Activated CD4-positive, alpha-beta T cell treated with anti-CD3 and anti-CD28 coated beads, Interleukin-2, amount 50 U/mL, for 16 hours (primary cell): Measurements from ENCODE around the gene ZNF664.

Experiments used
- DNase-seq: peaks from one replicate; pipeline ENCODE4 v3.0.0-alpha.2; 2020

ZNF664 gene

GRCh38 chr12:123991372-123991951 is 18.4 kb downstream of the ZNF664 start:
- DNase-seq: no peak

DNA sequence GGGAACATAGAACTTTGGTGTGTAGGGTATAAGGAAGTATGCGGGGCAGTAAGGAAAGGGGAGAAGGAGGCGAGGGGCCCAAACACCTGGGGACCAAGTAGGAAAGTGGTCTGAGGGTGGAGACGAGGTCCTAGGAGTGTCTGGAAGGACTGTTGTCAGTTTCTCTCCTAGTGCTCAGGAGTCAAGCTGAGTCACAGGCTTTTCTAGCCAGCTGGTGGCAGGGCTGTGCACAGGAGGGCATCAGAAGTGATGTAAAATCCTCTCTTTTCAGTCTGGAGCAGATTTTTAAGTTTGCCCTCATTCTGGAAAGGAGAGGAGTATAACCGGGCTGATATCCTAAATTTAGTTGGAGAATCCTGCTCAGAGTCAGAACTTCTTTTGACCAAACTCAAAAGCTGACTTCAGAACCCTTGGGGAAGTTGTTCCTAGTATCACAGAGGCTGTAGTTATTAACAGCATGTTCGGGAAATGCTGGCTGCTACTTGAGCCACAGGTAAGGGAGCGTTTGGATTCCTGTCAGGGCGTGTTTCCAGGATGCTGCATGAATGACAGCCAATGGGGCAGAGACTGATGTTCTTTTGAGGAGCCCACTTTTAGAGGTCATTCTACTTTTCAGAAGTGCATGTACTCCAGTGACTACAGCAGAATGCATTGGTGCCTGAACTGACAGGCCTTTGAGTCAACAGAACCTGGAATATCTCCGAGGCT is 19.3 kb downstream of the ZNF664 start:
- DNase-seq: no peak

DNA sequence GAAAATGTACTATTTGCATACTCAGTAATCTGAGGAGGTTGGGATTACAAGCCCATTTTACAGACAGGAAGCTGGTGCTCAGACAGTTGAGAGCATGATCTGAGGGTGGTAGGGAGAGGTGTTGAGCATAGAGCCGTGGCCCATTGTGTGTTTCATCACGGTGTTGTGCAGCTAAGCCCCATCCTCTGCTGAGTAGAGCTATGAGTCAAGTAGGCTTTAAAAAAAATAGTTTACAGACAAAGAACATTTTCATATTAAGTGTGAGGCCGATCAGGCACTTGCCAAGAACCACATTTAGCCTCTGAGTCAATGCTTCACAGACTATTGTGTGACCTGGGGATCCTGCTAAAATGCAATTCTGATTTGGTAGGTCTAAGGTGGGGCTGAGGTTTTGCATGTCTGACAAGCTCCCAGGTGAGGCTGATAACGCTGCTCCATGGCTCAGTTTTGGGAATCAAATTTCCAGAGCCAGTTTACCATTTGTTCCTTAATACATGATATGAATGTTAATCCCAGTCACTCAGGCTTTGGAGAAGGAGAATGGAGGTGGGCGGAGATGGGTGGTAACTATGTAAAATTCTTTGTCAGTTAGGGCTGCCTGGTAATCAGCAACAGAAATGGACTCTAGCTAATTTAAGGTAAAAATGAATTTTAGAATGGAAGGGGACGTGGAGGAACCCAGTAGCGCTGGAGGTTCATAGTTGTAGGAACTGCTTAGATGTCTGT is 22.2 kb downstream of the ZNF664 start:
- DNase-seq: peak; percentile 41

DNA sequence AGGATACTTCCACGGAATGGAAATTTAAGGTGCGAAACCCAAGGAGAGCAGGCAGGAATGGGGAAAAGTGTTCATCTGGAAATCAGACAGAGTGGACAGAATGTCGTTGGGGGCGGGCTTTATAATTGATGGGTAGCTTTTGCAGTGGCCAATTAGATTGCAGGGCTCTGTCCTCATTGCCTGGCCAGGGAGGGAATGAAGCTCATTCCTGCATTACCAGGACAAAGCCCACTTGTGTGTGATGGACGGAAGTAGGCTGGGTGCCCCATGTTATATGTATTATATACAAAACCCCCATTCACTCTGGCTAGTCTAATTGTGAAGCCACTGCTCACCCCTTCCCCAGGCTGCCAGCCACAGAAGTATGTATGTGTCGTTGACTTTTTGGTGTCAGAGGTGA is 23.6 kb downstream of the ZNF664 start:
- DNase-seq: no peak

GRCh38 chr12:123997033-123997822 is 24.2 kb downstream of the ZNF664 start:
- no peak for DNase-seq

GRCh38 chr12:123997908-123998307 is 24.9 kb downstream of the ZNF664 start:
- DNase-seq: no peak

GRCh38 chr12:123998344-123998990 is 25.5 kb downstream of the ZNF664 start:
- no peak for DNase-seq

DNA sequence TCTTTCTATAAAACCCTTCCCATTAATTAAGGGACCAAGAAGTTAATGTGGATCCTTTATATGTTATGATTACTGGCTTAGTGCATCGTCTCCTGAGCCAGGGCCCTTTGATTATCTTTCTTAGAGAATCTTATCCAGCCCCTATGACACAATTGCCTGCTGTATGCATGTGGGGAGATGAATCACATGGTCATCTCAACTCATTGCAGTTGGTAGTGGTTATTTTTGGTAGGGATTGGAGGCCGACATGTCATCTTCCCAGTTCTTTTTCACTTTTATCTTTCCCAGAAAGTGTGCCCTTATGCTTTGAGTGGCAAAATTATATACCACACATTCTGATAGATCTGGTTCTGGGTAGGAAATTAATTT is 26.0 kb downstream of the ZNF664 start:
- no peak for DNase-seq

DNA sequence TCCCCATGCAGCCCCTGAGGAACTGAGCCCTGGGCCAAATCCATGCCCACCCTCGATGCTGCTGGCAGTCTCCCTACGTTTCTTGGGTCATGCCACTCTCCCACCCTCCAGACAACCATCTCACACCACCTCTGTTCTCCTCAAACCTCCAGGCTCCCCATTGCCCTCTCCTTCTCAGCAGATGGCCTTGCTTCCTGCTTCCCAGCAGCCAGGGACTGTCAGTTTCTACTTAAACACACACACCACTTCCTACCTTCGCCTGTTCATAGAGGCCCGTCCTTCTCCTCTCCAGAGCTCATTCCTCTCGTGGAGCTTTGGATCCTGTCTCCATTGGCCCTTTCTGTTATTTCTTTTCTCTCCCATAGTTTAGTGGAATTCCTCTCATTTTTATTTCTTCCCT is 27.1 kb downstream of the ZNF664 start:
- no peak for DNase-seq

- no peak for DNase-seq
Observed at GRCh38 chr12:124001343-124001742, 28.3 kb downstream of the ZNF664 start.

DNA sequence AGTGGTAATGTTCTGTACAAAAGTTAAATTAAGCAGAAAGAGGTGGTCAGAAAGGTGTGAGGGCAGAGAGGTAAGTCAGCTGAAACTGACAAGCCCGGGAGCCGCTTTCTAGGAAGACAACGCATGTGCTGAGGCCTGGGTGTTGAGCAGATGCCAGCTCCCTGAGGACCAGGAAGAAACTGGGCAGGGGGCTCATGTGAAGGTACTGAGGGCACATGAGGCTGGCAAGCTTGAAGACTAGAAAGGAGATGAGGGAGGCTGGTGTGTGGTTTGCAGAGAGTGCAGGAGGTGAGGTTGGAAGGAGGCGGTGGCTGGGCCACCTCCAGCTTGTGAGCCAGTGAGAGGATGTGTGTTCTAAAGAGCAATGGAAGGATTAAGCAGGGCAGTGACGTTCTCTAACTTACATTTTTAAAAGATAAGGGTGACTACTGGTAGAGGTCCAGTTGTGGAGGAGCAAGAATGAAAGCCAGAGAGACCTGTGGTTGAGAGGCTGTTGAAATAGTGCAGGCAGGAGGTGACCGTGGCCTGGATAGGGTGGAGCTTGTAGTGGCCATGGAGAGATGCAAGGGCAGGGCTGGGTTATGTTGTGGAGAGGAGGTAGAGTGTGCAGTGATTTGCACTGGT is 29.1 kb downstream of the ZNF664 start:
- DNase-seq: no peak

DNA sequence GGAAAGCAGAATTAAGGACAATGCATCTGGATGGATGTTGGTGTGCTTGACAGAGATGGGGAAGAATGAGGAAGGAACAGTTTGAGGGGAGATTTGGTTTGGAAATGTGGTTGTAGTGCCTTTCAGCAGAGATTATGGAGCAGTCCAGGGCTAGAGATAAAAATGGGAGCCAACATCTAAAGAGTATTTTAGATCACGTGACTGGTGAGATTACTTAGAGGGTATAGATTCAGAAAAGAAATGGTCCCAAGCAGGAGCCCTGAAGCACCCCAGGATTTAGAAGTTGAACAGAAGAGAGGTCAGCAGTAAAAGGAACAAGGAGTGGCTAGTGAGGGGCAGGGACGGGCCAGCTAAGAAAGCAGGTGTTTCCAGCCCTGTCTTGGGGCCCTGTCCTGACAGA is 29.6 kb downstream of the ZNF664 start:
- DNase-seq: no peak

- no peak for DNase-seq
Observed at GRCh38 chr12:124004233-124004875, 31.3 kb downstream of the ZNF664 start.

GRCh38 chr12:124006085-124006845 is 33.2 kb downstream of the ZNF664 start:
- DNase-seq: peak; percentile 14

GRCh38 chr12:124006846-124007713 is 34.1 kb downstream of the ZNF664 start:
- DNase-seq: no peak

DNA sequence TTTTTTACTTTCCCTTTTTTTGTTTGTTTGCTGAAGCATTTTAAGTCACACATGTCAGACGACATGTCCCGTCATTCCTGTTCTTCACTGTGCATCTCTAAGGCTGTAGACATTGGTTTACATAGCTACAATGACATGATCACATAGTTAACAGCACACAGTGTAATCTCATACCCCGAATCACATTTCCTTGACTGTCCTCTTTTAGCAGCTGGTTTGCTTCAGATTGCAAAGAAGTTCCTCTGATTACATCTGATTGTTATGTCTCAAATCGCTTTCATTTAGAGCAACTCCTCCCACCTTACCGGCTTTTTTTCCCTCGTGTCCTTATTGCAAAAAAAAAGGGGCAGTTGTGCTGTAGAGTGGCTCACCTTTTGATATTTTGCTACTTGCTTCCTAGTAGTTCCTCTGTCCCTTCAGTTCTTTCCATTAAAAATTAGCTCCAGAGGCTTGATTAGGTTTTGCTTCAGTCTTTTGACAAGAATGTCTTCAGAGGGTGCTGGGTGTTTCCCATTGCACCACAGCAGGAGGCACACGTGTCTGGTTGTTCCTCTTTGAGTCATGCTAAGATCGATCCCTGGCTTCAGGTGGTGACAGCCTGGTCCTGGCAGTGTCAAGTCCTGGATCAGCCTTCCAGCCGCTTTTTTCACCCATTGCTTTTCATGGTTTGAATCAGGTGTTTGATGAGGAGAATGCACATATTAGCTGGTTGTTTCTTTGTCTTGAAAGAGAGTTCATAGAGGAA is 35.0 kb downstream of the ZNF664 start:
- DNase-seq: peak; percentile 18

DNA sequence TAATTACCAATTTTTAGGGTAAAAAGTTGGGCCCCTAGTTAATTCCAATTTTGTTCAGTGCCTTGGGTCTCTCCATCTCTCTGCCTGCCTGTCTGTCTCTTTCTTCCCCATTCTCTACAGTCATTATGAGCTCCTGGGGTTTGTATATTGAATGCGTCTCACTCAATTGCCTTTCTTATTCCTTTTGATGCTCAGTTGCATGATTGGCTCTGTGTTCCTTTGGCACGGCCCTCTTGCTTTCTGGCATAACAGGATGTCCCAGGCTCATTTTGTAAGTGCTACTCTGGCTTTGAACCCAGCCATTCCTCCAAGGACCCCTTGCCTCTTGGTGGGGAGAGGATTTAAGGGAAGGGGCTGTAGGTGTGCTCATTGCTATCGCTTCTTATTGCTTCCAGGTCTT is 35.6 kb downstream of the ZNF664 start:
- DNase-seq: no peak

DNA sequence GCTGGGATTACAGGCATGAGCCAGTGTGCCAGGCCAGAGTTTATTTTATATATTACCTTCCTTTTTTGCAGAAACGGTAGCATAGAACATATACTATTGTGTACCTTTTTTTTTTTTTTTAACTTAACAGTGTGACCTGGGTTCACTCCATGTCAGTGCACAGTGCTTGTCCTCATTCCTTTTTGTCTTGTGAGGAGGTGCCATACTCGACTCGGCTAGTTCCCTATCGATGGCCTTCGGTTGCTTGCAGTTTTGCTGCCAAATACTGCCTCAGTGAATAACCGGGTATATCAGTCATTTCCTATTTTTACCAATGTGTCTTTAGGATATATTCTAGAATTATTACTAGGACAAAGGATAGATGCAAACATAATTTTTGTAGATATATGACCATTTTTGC is 36.8 kb downstream of the ZNF664 start:
- no peak for DNase-seq

GRCh38 chr12:124010687-124011086 is 37.7 kb downstream of the ZNF664 start:
- no peak for DNase-seq
